ENCODE data around the gene JMJD4. TPM values are rescaled to one million over a fixed set of nuclear protein-coding genes. Genes with fewer than 3 reads are reported as not detected.
"Not testable (repeated sequence)": the region's sequence is repeated elsewhere in the genome, so short reads cannot be mapped to it uniquely, and the experiment has no call there.

The JMJD4 gene
- total RNA-seq, 1 donor from 2014 or later = 25.2 TPM

GRCh38 chr1:227718932-227719331 lies 16.2 kb downstream of the JMJD4 start:
- TF ChIP-seq, protein P1, sequence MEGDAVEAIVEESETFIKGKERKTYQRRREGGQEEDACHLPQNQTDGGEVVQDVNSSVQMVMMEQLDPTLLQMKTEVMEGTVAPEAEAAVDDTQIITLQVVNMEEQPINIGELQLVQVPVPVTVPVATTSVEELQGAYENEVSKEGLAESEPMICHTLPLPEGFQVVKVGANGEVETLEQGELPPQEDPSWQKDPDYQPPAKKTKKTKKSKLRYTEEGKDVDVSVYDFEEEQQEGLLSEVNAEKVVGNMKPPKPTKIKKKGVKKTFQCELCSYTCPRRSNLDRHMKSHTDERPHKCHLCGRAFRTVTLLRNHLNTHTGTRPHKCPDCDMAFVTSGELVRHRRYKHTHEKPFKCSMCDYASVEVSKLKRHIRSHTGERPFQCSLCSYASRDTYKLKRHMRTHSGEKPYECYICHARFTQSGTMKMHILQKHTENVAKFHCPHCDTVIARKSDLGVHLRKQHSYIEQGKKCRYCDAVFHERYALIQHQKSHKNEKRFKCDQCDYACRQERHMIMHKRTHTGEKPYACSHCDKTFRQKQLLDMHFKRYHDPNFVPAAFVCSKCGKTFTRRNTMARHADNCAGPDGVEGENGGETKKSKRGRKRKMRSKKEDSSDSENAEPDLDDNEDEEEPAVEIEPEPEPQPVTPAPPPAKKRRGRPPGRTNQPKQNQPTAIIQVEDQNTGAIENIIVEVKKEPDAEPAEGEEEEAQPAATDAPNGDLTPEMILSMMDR (IDR thresholded peaks at IDR 0.05; ENCODE audit: insufficient read depth, low read length, poor library complexity, severe bottlenecking) = no peak
- H3K27me3 ChIP-seq (ENCODE audit: control insufficient read depth, insufficient read depth, low read length) = no peaks in the 10 kb centered on the region
- H3K4me3 ChIP-seq (ENCODE audit: low read depth, low read length) = no peak overlapping the region
- no peaks in the 10 kb centered on the region for H3K36me3 ChIP-seq (ENCODE audit: control insufficient read depth, insufficient read depth, low read length)
- no peak for DNase-seq (ENCODE audit: low read depth)

GRCh38 chr1:227712648-227713047 lies 22.5 kb downstream of the JMJD4 start:
- TF ChIP-seq, protein P1 (IDR thresholded peaks at IDR 0.05; ENCODE audit: insufficient read depth, low read length, poor library complexity, severe bottlenecking) = no peak
- Histone ChIP-seq H3K27me3 (ENCODE audit: control insufficient read depth, insufficient read depth, low read length) (no peaks in the 10 kb centered on the region), H3K36me3 (ENCODE audit: control insufficient read depth, insufficient read depth, low read length) (no peaks in the 10 kb centered on the region), H3K4me3 (ENCODE audit: low read depth, low read length) (no peak overlapping the region)
- DNase-seq (ENCODE audit: low read depth) = no peak

GRCh38 chr1:227710474-227710873 lies 24.6 kb downstream of the JMJD4 start:
- H3K36me3 ChIP-seq (ENCODE audit: control insufficient read depth, insufficient read depth, low read length); H3K27me3 ChIP-seq (ENCODE audit: control insufficient read depth, insufficient read depth, low read length); H3K4me3 ChIP-seq (ENCODE audit: low read depth, low read length); DNase-seq (ENCODE audit: low read depth): not testable (repeated sequence)

GRCh38 chr1:227709451-227709850 lies 25.7 kb downstream of the JMJD4 start:
- TF ChIP-seq, protein P1 (IDR thresholded peaks at IDR 0.05; ENCODE audit: insufficient read depth, low read length, poor library complexity, severe bottlenecking) = no peak
- H3K4me3 ChIP-seq (ENCODE audit: low read depth, low read length) = no peak overlapping the region
- DNase-seq (ENCODE audit: low read depth) = no peak
- no peaks in the 10 kb centered on the region for H3K36me3 ChIP-seq (ENCODE audit: control insufficient read depth, insufficient read depth, low read length)
- no peaks in the 10 kb centered on the region for H3K27me3 ChIP-seq (ENCODE audit: control insufficient read depth, insufficient read depth, low read length)

GRCh38 chr1:227707846-227708245 lies 27.3 kb downstream of the JMJD4 start:
- no peaks in the 10 kb centered on the region for H3K36me3 ChIP-seq (ENCODE audit: control insufficient read depth, insufficient read depth, low read length)
- H3K27me3 ChIP-seq (ENCODE audit: control insufficient read depth, insufficient read depth, low read length) = no peaks in the 10 kb centered on the region
- no peak overlapping the region for H3K4me3 ChIP-seq (ENCODE audit: low read depth, low read length)
- TF ChIP-seq, protein P1 (IDR thresholded peaks at IDR 0.05; ENCODE audit: insufficient read depth, low read length, poor library complexity, severe bottlenecking) = no peak
- DNase-seq (ENCODE audit: low read depth) = no peak

GRCh38 chr1:227701631-227702030 lies 33.5 kb downstream of the JMJD4 start:
- DNase-seq (ENCODE audit: low read depth); H3K27me3 ChIP-seq (ENCODE audit: control insufficient read depth, insufficient read depth, low read length); H3K36me3 ChIP-seq (ENCODE audit: control insufficient read depth, insufficient read depth, low read length); H3K4me3 ChIP-seq (ENCODE audit: low read depth, low read length): not testable (repeated sequence)

DNA sequence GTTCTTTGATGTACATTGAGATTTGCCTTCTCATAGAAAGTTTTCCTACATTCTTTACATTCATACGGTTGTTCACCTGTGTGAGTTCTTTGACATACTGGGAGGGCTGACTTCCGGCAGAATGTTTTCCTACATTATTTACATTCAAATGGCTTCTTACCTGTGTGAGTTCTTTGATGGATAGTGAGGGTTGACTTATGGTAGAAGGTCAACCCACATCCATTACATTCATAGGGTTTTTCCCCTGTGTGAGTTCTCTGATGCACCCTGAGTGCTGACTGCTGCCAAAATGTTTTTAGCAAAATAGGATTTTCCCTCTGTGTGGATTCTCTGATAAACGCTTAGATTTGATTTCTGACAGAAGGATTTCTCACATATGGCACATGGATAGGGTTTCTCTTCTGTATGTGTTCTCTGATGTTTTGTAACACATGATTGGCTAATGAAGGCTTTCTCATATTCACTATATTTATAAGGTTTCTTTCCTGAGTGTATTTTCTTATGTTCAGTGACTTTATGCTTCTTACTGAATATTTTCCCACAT lies 37.7 kb downstream of the JMJD4 start:
- Histone ChIP-seq H3K36me3 (ENCODE audit: control insufficient read depth, insufficient read depth, low read length) (no peaks in the 10 kb centered on the region), H3K27me3 (ENCODE audit: control insufficient read depth, insufficient read depth, low read length) (no peaks in the 10 kb centered on the region), H3K4me3 (ENCODE audit: low read depth, low read length) (no peak overlapping the region)
- DNase-seq (ENCODE audit: low read depth) = no peak
- TF ChIP-seq, protein P1 (IDR thresholded peaks at IDR 0.05; ENCODE audit: insufficient read depth, low read length, poor library complexity, severe bottlenecking) = no peak
